Measurements from ENCODE around the gene AUTS2.
A peak's percentile ranks its signal among the peaks of the same experiment; 100 is the strongest.

The AUTS2 gene
- total RNA-seq = 14.6 to 62.0 (median 36.8) reads per million in 3 donors

DNA sequence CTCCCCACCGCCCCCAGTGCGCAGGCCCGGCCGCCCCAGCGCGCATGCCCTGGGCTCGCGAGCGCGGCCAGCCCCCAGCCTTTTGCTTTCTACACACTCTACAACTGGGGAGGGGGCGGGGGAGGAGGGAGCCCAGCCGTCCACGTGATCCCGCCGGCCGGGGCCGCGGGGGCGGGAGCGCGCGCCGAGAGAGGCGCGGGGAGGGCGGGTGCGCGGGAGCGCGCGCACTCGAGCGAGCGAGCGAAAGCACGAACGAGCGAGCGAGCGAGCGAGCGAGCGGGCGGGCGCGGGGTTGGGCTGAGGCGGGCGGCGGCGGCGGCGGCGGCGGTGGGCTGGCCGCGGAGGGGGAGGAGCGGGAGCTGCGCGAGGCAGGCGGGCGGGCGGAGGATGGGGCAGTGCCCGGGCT lies at the start of gene AUTS2:
Gene AUTS2, plus strand, starts transcription at position 395 of the 406 bp plus-strand sequence. CDS start 1,179 bp downstream, outside the sequence.
- Histone ChIP-seq H3K27ac (ENCODE audit: insufficient read depth, low read length, poor library complexity, severe bottlenecking) (no peak within 1 kb of the TSS), H3K9me3 (ENCODE audit: control insufficient read depth, low read length) (no peaks in the 10 kb centered on the region), H3K4me1 (ENCODE audit: control insufficient read depth, insufficient read depth, low read length, poor library complexity, severe bottlenecking) (peaks cover 21% of the 10 kb centered on the region), H3K36me3 (ENCODE audit: control insufficient read depth, insufficient read depth, low read length) (no peaks in the 10 kb centered on the region), H3K27me3 (replicated peaks; ENCODE audit: control insufficient read depth, insufficient read depth, low read length, poor library complexity, severe bottlenecking) (peaks cover 17% of the 10 kb centered on the region), H3K4me3 (ENCODE audit: insufficient read depth, low read depth, low read length, poor library complexity, severe bottlenecking) (peak within 1 kb of the TSS; percentile 56)
- DNase-seq = peak in 2 of 3 donors; percentile 28 to 29

DNA sequence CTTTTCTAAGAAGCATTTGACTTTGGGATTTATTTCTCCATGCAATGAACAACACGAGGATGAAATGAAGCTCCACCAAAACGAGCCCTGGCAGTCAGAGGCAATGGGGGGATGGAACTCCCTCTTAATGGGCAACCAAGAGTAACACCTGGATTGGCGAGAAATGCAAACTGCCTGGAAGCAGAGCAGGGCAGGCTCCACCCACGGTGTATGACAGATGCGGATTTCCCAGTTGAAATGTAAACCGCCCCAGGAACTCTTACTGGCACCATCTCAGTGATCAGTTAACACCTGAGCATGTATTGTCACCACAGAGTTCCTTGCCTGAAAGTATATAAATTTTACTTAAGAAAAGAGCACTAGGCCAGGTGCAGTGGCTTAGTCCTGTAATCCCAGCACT lies 47.3 kb upstream of the AUTS2 start:
- Histone ChIP-seq H3K36me3 (ENCODE audit: control insufficient read depth, insufficient read depth, low read length) (no peaks in the 10 kb centered on the region), H3K27me3 (replicated peaks; ENCODE audit: control insufficient read depth, insufficient read depth, low read length, poor library complexity, severe bottlenecking) (no peaks in the 10 kb centered on the region), H3K4me1 (ENCODE audit: control insufficient read depth, insufficient read depth, low read length, poor library complexity, severe bottlenecking) (no peaks in the 10 kb centered on the region), H3K27ac (ENCODE audit: insufficient read depth, low read length, poor library complexity, severe bottlenecking) (no peak overlapping the region), H3K9me3 (ENCODE audit: control insufficient read depth, low read length) (no peaks in the 10 kb centered on the region), H3K4me3 (ENCODE audit: insufficient read depth, low read depth, low read length, poor library complexity, severe bottlenecking) (no peak overlapping the region)
- DNase-seq = no peak

DNA sequence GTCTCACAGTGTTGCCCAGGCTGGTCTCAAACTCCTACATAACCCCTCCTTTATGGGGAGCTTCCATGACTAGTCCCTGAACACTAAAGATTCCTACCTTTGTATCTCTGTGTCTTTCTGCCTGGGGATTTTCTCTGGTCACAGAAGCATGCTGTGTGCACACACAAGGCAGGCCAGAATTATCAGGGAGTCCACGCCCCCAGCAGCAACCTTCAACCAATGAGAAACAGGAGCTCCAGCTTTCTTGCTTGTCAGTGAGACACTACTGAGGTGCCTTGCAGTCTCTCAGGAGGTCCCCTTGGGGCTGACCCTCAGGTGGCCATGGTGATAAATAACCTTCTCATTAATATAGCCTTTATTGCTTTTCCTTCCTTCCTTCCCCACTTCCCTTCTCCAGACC lies 45.1 kb upstream of the AUTS2 start:
- Histone ChIP-seq H3K4me3 (ENCODE audit: insufficient read depth, low read depth, low read length, poor library complexity, severe bottlenecking) (no peak overlapping the region), H3K4me1 (ENCODE audit: control insufficient read depth, insufficient read depth, low read length, poor library complexity, severe bottlenecking) (no peaks in the 10 kb centered on the region), H3K27ac (ENCODE audit: insufficient read depth, low read length, poor library complexity, severe bottlenecking) (no peak overlapping the region), H3K27me3 (replicated peaks; ENCODE audit: control insufficient read depth, insufficient read depth, low read length, poor library complexity, severe bottlenecking) (no peaks in the 10 kb centered on the region), H3K9me3 (ENCODE audit: control insufficient read depth, low read length) (no peaks in the 10 kb centered on the region), H3K36me3 (ENCODE audit: control insufficient read depth, insufficient read depth, low read length) (no peaks in the 10 kb centered on the region)
- DNase-seq = no peak

DNA sequence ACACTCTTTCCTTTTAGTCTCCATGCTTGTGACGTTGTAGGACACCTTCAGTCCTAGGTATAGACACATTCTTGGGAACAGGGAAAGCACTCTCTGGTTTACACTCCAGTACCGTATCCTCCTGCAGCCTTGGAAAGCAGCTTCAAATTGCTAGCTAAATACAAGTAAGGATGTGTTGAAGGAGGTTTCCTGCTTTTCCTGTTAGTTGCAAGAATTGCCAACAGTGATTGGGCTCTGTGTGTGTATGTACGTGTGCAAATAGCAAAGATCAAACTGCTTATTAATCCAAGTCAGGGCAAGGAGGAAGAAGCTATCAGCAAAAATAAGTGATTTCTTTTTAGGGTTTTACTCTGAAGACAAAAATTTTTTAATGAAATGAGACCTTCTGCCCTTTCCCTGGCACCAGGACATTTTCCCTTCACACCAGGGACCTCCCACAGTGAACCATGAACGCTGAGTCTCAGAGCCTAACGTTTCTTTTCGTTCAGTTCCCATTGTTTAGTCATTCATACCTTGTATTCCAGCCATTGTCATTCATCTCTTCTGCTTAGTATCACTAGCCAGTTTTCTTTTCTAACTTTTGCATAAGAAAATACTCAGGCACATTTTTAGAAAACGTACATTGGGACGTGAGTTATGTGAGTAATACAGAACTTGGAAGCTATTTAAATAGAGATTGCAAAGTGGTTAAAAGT lies 36.9 kb upstream of the AUTS2 start:
- DNase-seq = no peak
- Histone ChIP-seq H3K36me3 (ENCODE audit: control insufficient read depth, insufficient read depth, low read length) (no peaks in the 10 kb centered on the region), H3K4me3 (ENCODE audit: insufficient read depth, low read depth, low read length, poor library complexity, severe bottlenecking) (no peak overlapping the region), H3K27me3 (replicated peaks; ENCODE audit: control insufficient read depth, insufficient read depth, low read length, poor library complexity, severe bottlenecking) (no peaks in the 10 kb centered on the region), H3K4me1 (ENCODE audit: control insufficient read depth, insufficient read depth, low read length, poor library complexity, severe bottlenecking) (no peaks in the 10 kb centered on the region), H3K27ac (ENCODE audit: insufficient read depth, low read length, poor library complexity, severe bottlenecking) (no peak overlapping the region), H3K9me3 (ENCODE audit: control insufficient read depth, low read length) (no peaks in the 10 kb centered on the region)

DNA sequence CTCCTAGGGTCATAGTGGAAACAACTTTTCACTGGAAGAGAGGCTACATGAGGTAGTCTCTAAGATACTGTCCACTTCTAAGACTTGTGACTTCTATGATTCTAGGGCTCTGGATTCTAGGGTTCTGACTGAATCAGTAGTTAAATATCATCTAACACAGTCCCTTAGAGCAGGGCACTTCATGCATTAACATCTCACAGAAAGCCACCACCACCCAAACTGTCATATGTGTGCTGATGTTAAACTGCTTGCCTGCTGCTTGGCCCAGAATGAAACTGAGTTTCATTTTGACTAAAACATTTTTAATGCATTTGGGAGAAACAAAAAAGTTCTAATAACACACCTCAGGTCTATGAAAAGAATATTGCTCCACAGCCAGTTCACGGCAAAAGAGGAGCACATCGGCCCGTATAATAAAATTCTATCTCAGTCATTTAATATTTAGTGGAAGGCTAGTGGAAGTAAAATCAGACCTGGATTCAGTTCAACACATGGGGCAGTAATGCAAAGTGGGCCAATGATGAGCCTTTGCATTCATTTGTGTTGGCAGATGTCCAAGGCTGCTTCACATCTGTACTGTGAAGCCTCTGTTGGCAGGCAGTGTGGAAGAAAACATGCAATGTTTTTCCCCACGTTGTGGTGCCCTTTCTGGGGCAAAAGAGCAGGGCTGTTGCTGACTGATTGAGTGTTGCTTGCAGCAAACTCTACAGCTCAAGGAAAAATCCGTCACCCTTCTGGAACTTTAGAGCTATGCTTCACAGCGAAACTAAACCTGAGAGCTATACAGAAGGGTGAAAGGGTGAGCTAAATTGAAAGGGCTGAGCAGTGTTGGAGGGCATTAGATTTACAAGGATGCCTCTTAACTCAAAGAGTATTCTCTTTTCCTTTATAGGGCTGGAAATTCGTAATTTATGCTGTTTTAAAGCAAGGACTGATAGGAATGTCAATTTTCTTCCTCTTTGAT lies 33.5 kb upstream of the AUTS2 start:
- Histone ChIP-seq H3K4me3 (ENCODE audit: insufficient read depth, low read depth, low read length, poor library complexity, severe bottlenecking) (no peak overlapping the region), H3K9me3 (ENCODE audit: control insufficient read depth, low read length) (no peaks in the 10 kb centered on the region), H3K27ac (ENCODE audit: insufficient read depth, low read length, poor library complexity, severe bottlenecking) (no peak overlapping the region), H3K4me1 (ENCODE audit: control insufficient read depth, insufficient read depth, low read length, poor library complexity, severe bottlenecking) (no peaks in the 10 kb centered on the region), H3K27me3 (replicated peaks; ENCODE audit: control insufficient read depth, insufficient read depth, low read length, poor library complexity, severe bottlenecking) (no peaks in the 10 kb centered on the region), H3K36me3 (ENCODE audit: control insufficient read depth, insufficient read depth, low read length) (no peaks in the 10 kb centered on the region)
- no peak for DNase-seq

DNA sequence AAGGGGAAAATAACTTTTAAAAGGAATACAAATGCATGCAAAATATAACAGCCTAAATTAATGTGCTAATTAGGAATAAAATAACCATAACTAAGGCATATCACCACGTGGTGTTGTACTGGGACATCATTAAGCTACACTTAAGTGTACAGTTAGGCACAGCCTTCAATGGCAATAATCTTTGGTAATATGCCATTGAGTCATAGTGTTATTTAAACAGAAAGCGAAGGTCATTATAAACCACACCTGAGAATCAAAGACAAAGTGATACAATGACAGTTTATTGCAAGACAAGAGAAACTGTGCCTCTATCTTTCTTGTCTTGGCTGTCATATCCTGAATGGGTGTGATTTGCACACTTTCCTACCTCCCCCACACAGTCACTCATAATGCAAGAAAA lies 30.5 kb upstream of the AUTS2 start:
- Histone ChIP-seq H3K36me3 (ENCODE audit: control insufficient read depth, insufficient read depth, low read length) (no peaks in the 10 kb centered on the region), H3K4me1 (ENCODE audit: control insufficient read depth, insufficient read depth, low read length, poor library complexity, severe bottlenecking) (no peaks in the 10 kb centered on the region), H3K9me3 (ENCODE audit: control insufficient read depth, low read length) (no peaks in the 10 kb centered on the region), H3K4me3 (ENCODE audit: insufficient read depth, low read depth, low read length, poor library complexity, severe bottlenecking) (no peak overlapping the region), H3K27ac (ENCODE audit: insufficient read depth, low read length, poor library complexity, severe bottlenecking) (no peak overlapping the region), H3K27me3 (replicated peaks; ENCODE audit: control insufficient read depth, insufficient read depth, low read length, poor library complexity, severe bottlenecking) (no peaks in the 10 kb centered on the region)
- DNase-seq = no peak

DNA sequence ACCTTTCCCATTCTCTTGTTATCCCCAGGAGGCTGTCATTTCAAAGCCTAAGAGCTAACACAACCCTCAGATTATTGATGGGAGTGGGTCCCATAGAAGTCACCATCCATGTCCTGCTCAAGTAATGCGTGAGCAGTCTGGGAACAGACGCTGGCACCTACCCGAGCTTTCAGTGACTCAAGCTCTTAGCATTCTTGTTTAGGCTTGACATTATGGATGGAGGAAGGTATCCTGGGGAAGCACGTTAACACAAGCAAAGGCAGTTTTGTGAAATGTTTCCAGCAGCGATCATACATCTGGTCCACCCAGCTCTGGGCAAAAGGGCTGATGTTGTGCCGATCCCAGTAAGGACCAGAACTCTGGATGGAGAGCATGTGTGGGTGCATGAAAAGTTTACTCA lies 30.0 kb upstream of the AUTS2 start:
- Histone ChIP-seq H3K4me1 (ENCODE audit: control insufficient read depth, insufficient read depth, low read length, poor library complexity, severe bottlenecking) (no peaks in the 10 kb centered on the region), H3K27me3 (replicated peaks; ENCODE audit: control insufficient read depth, insufficient read depth, low read length, poor library complexity, severe bottlenecking) (no peaks in the 10 kb centered on the region), H3K27ac (ENCODE audit: insufficient read depth, low read length, poor library complexity, severe bottlenecking) (no peak overlapping the region), H3K4me3 (ENCODE audit: insufficient read depth, low read depth, low read length, poor library complexity, severe bottlenecking) (no peak overlapping the region), H3K9me3 (ENCODE audit: control insufficient read depth, low read length) (no peaks in the 10 kb centered on the region), H3K36me3 (ENCODE audit: control insufficient read depth, insufficient read depth, low read length) (no peaks in the 10 kb centered on the region)
- no peak for DNase-seq

DNA sequence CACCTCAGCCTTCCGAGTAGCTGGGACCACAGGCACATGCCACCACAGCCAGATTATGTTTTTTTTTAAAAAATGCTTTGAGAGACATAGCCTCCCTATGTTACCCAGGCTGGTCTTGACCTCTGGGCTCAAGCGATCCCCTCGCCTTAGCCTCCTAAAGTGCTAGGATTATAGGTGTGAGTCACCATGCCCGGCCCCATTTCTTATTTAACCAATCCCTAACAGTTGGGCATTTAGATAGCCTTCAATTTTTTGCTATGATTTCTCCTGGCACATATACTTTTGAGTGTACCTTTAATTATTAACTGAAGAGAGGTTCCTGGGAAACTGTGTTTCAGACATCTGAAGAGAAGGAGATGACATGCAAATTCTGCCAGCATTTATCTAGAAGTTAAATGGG lies 22.6 kb upstream of the AUTS2 start:
- no peaks in the 10 kb centered on the region for H3K9me3 ChIP-seq (ENCODE audit: control insufficient read depth, low read length)
- H3K36me3 ChIP-seq (ENCODE audit: control insufficient read depth, insufficient read depth, low read length) = no peaks in the 10 kb centered on the region
- no peak for DNase-seq
- H3K4me1 ChIP-seq (ENCODE audit: control insufficient read depth, insufficient read depth, low read length, poor library complexity, severe bottlenecking) = no peaks in the 10 kb centered on the region
- H3K27ac ChIP-seq (ENCODE audit: insufficient read depth, low read length, poor library complexity, severe bottlenecking) = no peak overlapping the region
- H3K4me3 ChIP-seq (ENCODE audit: insufficient read depth, low read depth, low read length, poor library complexity, severe bottlenecking) = no peak overlapping the region
- H3K27me3 ChIP-seq (replicated peaks; ENCODE audit: control insufficient read depth, insufficient read depth, low read length, poor library complexity, severe bottlenecking) = no peaks in the 10 kb centered on the region

DNA sequence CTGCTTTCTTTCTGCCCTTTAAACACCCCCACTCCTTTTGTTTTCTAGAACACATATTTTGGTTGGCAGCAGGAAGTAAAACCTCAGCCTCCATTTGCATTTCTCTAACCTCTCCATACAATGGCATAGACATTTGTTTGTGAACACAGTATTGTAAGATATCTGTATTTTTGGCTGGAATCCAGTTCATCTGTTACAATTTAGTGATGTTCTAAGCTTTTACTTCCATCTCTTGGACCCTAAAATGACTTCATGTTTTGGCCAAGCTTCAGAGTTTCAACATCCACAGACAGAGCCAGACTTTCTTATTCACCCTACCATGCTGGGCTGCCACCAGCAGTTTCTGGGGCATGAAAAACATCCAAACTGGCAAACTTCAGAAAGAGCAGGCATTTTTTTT lies 21.1 kb upstream of the AUTS2 start:
- H3K27me3 ChIP-seq (replicated peaks; ENCODE audit: control insufficient read depth, insufficient read depth, low read length, poor library complexity, severe bottlenecking) = no peaks in the 10 kb centered on the region
- no peaks in the 10 kb centered on the region for H3K4me1 ChIP-seq (ENCODE audit: control insufficient read depth, insufficient read depth, low read length, poor library complexity, severe bottlenecking)
- no peaks in the 10 kb centered on the region for H3K9me3 ChIP-seq (ENCODE audit: control insufficient read depth, low read length)
- no peak overlapping the region for H3K4me3 ChIP-seq (ENCODE audit: insufficient read depth, low read depth, low read length, poor library complexity, severe bottlenecking)
- H3K36me3 ChIP-seq (ENCODE audit: control insufficient read depth, insufficient read depth, low read length) = no peaks in the 10 kb centered on the region
- H3K27ac ChIP-seq (ENCODE audit: insufficient read depth, low read length, poor library complexity, severe bottlenecking) = no peak overlapping the region
- no peak for DNase-seq

DNA sequence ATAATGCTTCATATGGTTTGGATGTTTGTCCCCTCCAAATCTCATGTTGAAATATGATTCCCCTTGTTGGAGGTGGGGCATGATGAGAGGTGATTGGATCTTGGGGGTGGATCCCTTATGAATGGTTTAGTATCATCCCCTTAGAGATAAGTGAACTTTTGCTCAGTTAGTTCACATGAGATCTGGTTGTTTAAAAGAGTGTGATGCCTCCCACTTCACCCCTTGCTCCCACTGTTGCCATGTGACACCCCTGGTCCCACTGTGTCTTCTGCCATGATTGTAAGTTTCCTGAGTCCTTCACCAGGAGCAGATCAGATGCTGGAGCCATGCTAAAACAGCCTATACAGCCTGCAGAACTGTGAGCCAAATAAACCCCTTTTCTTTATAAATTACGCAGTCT lies 13.1 kb upstream of the AUTS2 start:
- DNase-seq = no peak
- H3K27me3 ChIP-seq (replicated peaks; ENCODE audit: control insufficient read depth, insufficient read depth, low read length, poor library complexity, severe bottlenecking) = no peaks in the 10 kb centered on the region
- H3K9me3 ChIP-seq (ENCODE audit: control insufficient read depth, low read length) = no peaks in the 10 kb centered on the region
- H3K27ac ChIP-seq (ENCODE audit: insufficient read depth, low read length, poor library complexity, severe bottlenecking) = no peak overlapping the region
- H3K36me3 ChIP-seq (ENCODE audit: control insufficient read depth, insufficient read depth, low read length) = no peaks in the 10 kb centered on the region
- H3K4me3 ChIP-seq (ENCODE audit: insufficient read depth, low read depth, low read length, poor library complexity, severe bottlenecking) = no peak overlapping the region
- no peaks in the 10 kb centered on the region for H3K4me1 ChIP-seq (ENCODE audit: control insufficient read depth, insufficient read depth, low read length, poor library complexity, severe bottlenecking)
